Measurements from ENCODE around the gene TAS2R40.
"Not testable (repeated sequence)": the region's sequence is repeated elsewhere in the genome, so short reads cannot be mapped to it uniquely, and the experiment has no call there.

TAS2R40 gene

GRCh38 chr7:143252006-143252405, 30.2 kb downstream of the TAS2R40 start:
- no peak for DNase-seq

- no peak for DNase-seq
Measured at GRCh38 chr7:143255564-143255963, 33.7 kb downstream of the TAS2R40 start.

GRCh38 chr7:143256325-143256724, 34.5 kb downstream of the TAS2R40 start:
- DNase-seq = no peak

GRCh38 chr7:143256932-143257331, 35.1 kb downstream of the TAS2R40 start:
- no peak for DNase-seq

- no peak for DNase-seq
Measured at GRCh38 chr7:143257501-143257900, 35.7 kb downstream of the TAS2R40 start.

- no peak for DNase-seq
Measured at GRCh38 chr7:143258831-143259230, 37.0 kb downstream of the TAS2R40 start.

- DNase-seq = no peak
Measured at GRCh38 chr7:143259765-143260164, 37.9 kb downstream of the TAS2R40 start.

- no peak for DNase-seq
Measured at GRCh38 chr7:143261901-143262300, 40.1 kb downstream of the TAS2R40 start.

- peak; percentile 85 to 89 for DNase-seq
Measured at GRCh38 chr7:143263266-143264195, 41.7 kb downstream of the TAS2R40 start, which contains the start of gene GSTK1. GSTK1 (plus strand) TSS chr7:143263441; CDS start chr7:143263514, 73 bp downstream.

GRCh38 chr7:143264196-143264568, 42.3 kb downstream of the TAS2R40 start:
- DNase-seq = not testable (repeated sequence)

GRCh38 chr7:143265017-143265693, 43.3 kb downstream of the TAS2R40 start:
- DNase-seq = peak in 1 of 2 experiments; percentile 53

GRCh38 chr7:143269251-143269650, 47.4 kb downstream of the TAS2R40 start:
- no peak for DNase-seq

- DNase-seq = no peak
Measured at GRCh38 chr7:143271240-143271639, 49.4 kb downstream of the TAS2R40 start.
